ENCODE results near the gene SUN5.

- TF ChIP-seq GATA3 (IDR thresholded peaks at IDR 0.05; ENCODE audit: low read depth, low read length) (no peak), GATA2 (IDR thresholded peaks at IDR 0.05; ENCODE audit: low read depth, low read length) (no peak)
Observed at GRCh38 chr20:32960849-32961731, 43.1 kb downstream of the SUN5 start.

Data from SH-SY5Y (cell line).